Immature natural killer cell (primary cell): ENCODE results near the gene TUBGCP4. TPM values are rescaled to one million over a fixed set of nuclear protein-coding genes. Genes with fewer than 3 reads are reported as not detected.
A peak's percentile ranks its signal among the peaks of the same experiment; 100 is the strongest.

Experiments used
- DNase-seq, 3 donors: peaks; one replicate each; pipeline ENCODE4 v3.0.0; 2022; ENCODE audit warnings: mixed read lengths in 1 of 3
- H3K27ac Mint-ChIP-seq, 6 donors: one replicate each; pipeline ENCODE4 v1.8.0; 2020; ENCODE audit warnings: mixed read lengths in 6 of 6, mild to moderate bottlenecking in 5 of 6, inconsistent platforms in 4 of 6, moderate library complexity in 3 of 6
- H3K27me3 Mint-ChIP-seq, 3 donors: one replicate each; pipeline ENCODE4 v1.8.0; 2020 to 2021; ENCODE audit warnings: low read depth in 3 of 3, mild to moderate bottlenecking in 3 of 3, mixed read lengths in 3 of 3, moderate library complexity in 3 of 3, inconsistent platforms in 1 of 3
- H3K36me3 Mint-ChIP-seq, 3 donors: one replicate each; pipeline ENCODE4 v1.8.0; 2020; ENCODE audit warnings: mixed read lengths in 3 of 3, inconsistent platforms in 2 of 3, mild to moderate bottlenecking in 2 of 3
- H3K4me1 Mint-ChIP-seq, 2 donors: one replicate each; pipeline ENCODE4 v1.8.0; 2020; ENCODE audit warnings: inconsistent platforms in 2 of 2, mild to moderate bottlenecking in 2 of 2, mixed read lengths in 2 of 2, moderate library complexity in 1 of 2
- H3K4me3 Mint-ChIP-seq, 5 donors: one replicate each; pipeline ENCODE4 v1.8.0; 2020; ENCODE audit warnings: mild to moderate bottlenecking in 5 of 5, mixed read lengths in 5 of 5, inconsistent platforms in 3 of 5, moderate library complexity in 3 of 5
- H3K9me3 Mint-ChIP-seq, 6 donors: one replicate each; pipeline ENCODE4 v1.8.0; 2020; ENCODE audit warnings: mild to moderate bottlenecking in 6 of 6, mixed read lengths in 6 of 6, inconsistent platforms in 4 of 6, moderate library complexity in 3 of 6
- polyA plus RNA-seq, 3 donors: library from polyadenylated mRNA; unstranded; fragments of 300-500 nt; fragmentation: Illumina TruSeq; gene quantifications; one replicate each; pipeline ENCODE4 v1.2.3, GENCODE V29; 2021

TUBGCP4 gene
- polyA plus RNA-seq, 3 donors from 2014 or later: 11.1 to 18.1 (median 11.7) TPM

- Mint-ChIP-seq H3K36me3 (peaks cover 17 to 48% (median 19%) of the 10 kb centered on the region in 3 donors), H3K27ac (no peak overlapping the region), H3K4me1 (no peaks in the 10 kb centered on the region), H3K9me3 (no peaks in the 10 kb centered on the region), H3K27me3 (peaks cover 0 to 2% (median 0%) of the 10 kb centered on the region in 3 donors), H3K4me3 (no peak overlapping the region)
- DNase-seq: no peak
Observed at GRCh38 chr15:43410572-43411214, 39.8 kb downstream of the TUBGCP4 start.

GRCh38 chr15:43412096-43412495 lies 41.2 kb downstream of the TUBGCP4 start:
- Mint-ChIP-seq H3K27me3 (peaks cover 0 to 2% (median 0%) of the 10 kb centered on the region in 3 donors), H3K9me3 (no peaks in the 10 kb centered on the region), H3K27ac (no peak overlapping the region), H3K4me1 (no peaks in the 10 kb centered on the region), H3K4me3 (no peak overlapping the region), H3K36me3 (peaks cover 14 to 45% (median 21%) of the 10 kb centered on the region in 3 donors)
- DNase-seq: no peak

- Mint-ChIP-seq H3K4me3 (no peak overlapping the region), H3K4me1 (no peaks in the 10 kb centered on the region), H3K27me3 (peaks cover 0 to 2% (median 2%) of the 10 kb centered on the region in 3 donors), H3K27ac (no peak overlapping the region), H3K36me3 (peaks cover 18 to 37% (median 21%) of the 10 kb centered on the region in 3 donors), H3K9me3 (no peaks in the 10 kb centered on the region)
- DNase-seq: no peak
Observed at GRCh38 chr15:43414196-43414595, 43.3 kb downstream of the TUBGCP4 start.

GRCh38 chr15:43420435-43420834 lies 49.5 kb downstream of the TUBGCP4 start:
- Mint-ChIP-seq H3K4me1 (no peaks in the 10 kb centered on the region), H3K4me3 (no peak overlapping the region), H3K27me3 (peaks cover 0 to 2% (median 0%) of the 10 kb centered on the region in 3 donors), H3K36me3 (peaks cover 29 to 40% (median 39%) of the 10 kb centered on the region in 3 donors), H3K27ac (no peak overlapping the region), H3K9me3 (no peaks in the 10 kb centered on the region)
- DNase-seq: no peak

- DNase-seq: no peak
- Mint-ChIP-seq H3K36me3 (peaks cover 29 to 36% (median 35%) of the 10 kb centered on the region in 3 donors), H3K27me3 (peaks cover 0 to 2% (median 2%) of the 10 kb centered on the region in 3 donors), H3K4me1 (no peaks in the 10 kb centered on the region), H3K4me3 (no peak overlapping the region), H3K9me3 (no peaks in the 10 kb centered on the region), H3K27ac (no peak overlapping the region)
Observed at GRCh38 chr15:43420876-43421275, 50.0 kb downstream of the TUBGCP4 start.

GRCh38 chr15:43423793-43424192 lies 52.9 kb downstream of the TUBGCP4 start:
- Mint-ChIP-seq H3K9me3 (no peaks in the 10 kb centered on the region), H3K36me3 (peaks cover 33 to 41% (median 35%) of the 10 kb centered on the region in 3 donors), H3K27me3 (peaks cover 0 to 2% (median 0%) of the 10 kb centered on the region in 3 donors), H3K27ac (no peak overlapping the region), H3K4me1 (no peaks in the 10 kb centered on the region), H3K4me3 (no peak overlapping the region)
- no peak for DNase-seq

- Mint-ChIP-seq H3K36me3 (peaks cover 29 to 36% (median 30%) of the 10 kb centered on the region in 3 donors), H3K9me3 (no peaks in the 10 kb centered on the region), H3K27ac (no peak overlapping the region)
Observed at GRCh38 chr15:43429687-43430086, 58.8 kb downstream of the TUBGCP4 start.

GRCh38 chr15:43433165-43433564 lies 62.3 kb downstream of the TUBGCP4 start:
- DNase-seq: no peak
- H3K27ac Mint-ChIP-seq: no peak overlapping the region
- H3K36me3 Mint-ChIP-seq: peaks cover 19 to 29% (median 24%) of the 10 kb centered on the region in 3 donors
- H3K4me1 Mint-ChIP-seq: no peaks in the 10 kb centered on the region
- H3K4me3 Mint-ChIP-seq: no peak overlapping the region
- no peaks in the 10 kb centered on the region for H3K9me3 Mint-ChIP-seq
- no peaks in the 10 kb centered on the region for H3K27me3 Mint-ChIP-seq

More at GRCh38 chr15:43429687-43430086, 58.8 kb downstream of the TUBGCP4 start:
- peaks cover 0 to 2% (median 0%) of the 10 kb centered on the region in 3 donors for H3K27me3 Mint-ChIP-seq
- no peak overlapping the region for H3K4me3 Mint-ChIP-seq
- H3K4me1 Mint-ChIP-seq: no peaks in the 10 kb centered on the region
- no peak for DNase-seq

- no peak overlapping the region for H3K4me3 Mint-ChIP-seq
- H3K9me3 Mint-ChIP-seq: no peaks in the 10 kb centered on the region
- peaks cover 18 to 34% (median 23%) of the 10 kb centered on the region in 3 donors for H3K36me3 Mint-ChIP-seq
- H3K4me1 Mint-ChIP-seq: no peaks in the 10 kb centered on the region
- H3K27ac Mint-ChIP-seq: peak overlapping the region in 1 of 6 donors; percentile 41
- DNase-seq: no peak
- H3K27me3 Mint-ChIP-seq: no peaks in the 10 kb centered on the region
Observed at GRCh38 chr15:43433661-43434303, 62.9 kb downstream of the TUBGCP4 start.

- Mint-ChIP-seq H3K4me1 (no peaks in the 10 kb centered on the region), H3K4me3 (no peak overlapping the region), H3K36me3 (peaks cover 18 to 35% (median 23%) of the 10 kb centered on the region in 3 donors), H3K9me3 (no peaks in the 10 kb centered on the region), H3K27ac (no peak overlapping the region), H3K27me3 (no peaks in the 10 kb centered on the region)
- no peak for DNase-seq
Observed at GRCh38 chr15:43434446-43434845, 63.5 kb downstream of the TUBGCP4 start.

GRCh38 chr15:43436395-43436794 lies 65.5 kb downstream of the TUBGCP4 start:
- H3K4me3 Mint-ChIP-seq: no peak overlapping the region
- peaks cover 0 to 2% of the 10 kb centered on the region in 2 donors for H3K4me1 Mint-ChIP-seq
- H3K9me3 Mint-ChIP-seq: no peaks in the 10 kb centered on the region
- H3K36me3 Mint-ChIP-seq: peaks cover 16 to 34% (median 21%) of the 10 kb centered on the region in 3 donors
- DNase-seq: no peak
- H3K27ac Mint-ChIP-seq: no peak overlapping the region
- no peaks in the 10 kb centered on the region for H3K27me3 Mint-ChIP-seq

- no peaks in the 10 kb centered on the region for H3K27me3 Mint-ChIP-seq
- no peak overlapping the region for H3K4me3 Mint-ChIP-seq
- H3K9me3 Mint-ChIP-seq: no peaks in the 10 kb centered on the region
- H3K27ac Mint-ChIP-seq: no peak overlapping the region
- peaks cover 3 to 15% (median 7%) of the 10 kb centered on the region in 3 donors for H3K36me3 Mint-ChIP-seq
- H3K4me1 Mint-ChIP-seq: peaks cover 0 to 2% of the 10 kb centered on the region in 2 donors
- DNase-seq: no peak
Observed at GRCh38 chr15:43439268-43439667, 68.4 kb downstream of the TUBGCP4 start.

- peak overlapping the region in 2 of 6 donors; percentile 5 to 11 for H3K27ac Mint-ChIP-seq
- DNase-seq: peak; percentile 3 to 28 (median 4)
- no peak overlapping the region for H3K4me3 Mint-ChIP-seq
- peaks cover 0 to 2% of the 10 kb centered on the region in 2 donors for H3K4me1 Mint-ChIP-seq
- H3K27me3 Mint-ChIP-seq: no peaks in the 10 kb centered on the region
- peaks cover 12 to 19% (median 14%) of the 10 kb centered on the region in 3 donors for H3K36me3 Mint-ChIP-seq
- H3K9me3 Mint-ChIP-seq: no peaks in the 10 kb centered on the region
Observed at GRCh38 chr15:43440721-43441281, 69.9 kb downstream of the TUBGCP4 start.

GRCh38 chr15:43441316-43441715 lies 70.4 kb downstream of the TUBGCP4 start:
- peak in 1 of 3 donors; percentile 1 for DNase-seq
- H3K27ac Mint-ChIP-seq: peak overlapping the region in 2 of 6 donors; percentile 5 to 11

More at GRCh38 chr15:43441316-43441715, 70.4 kb downstream of the TUBGCP4 start:
- H3K4me3 Mint-ChIP-seq: no peak overlapping the region
- no peaks in the 10 kb centered on the region for H3K27me3 Mint-ChIP-seq
- H3K36me3 Mint-ChIP-seq: peaks cover 14 to 24% (median 16%) of the 10 kb centered on the region in 3 donors
- no peaks in the 10 kb centered on the region for H3K9me3 Mint-ChIP-seq
- H3K4me1 Mint-ChIP-seq: peaks cover 0 to 2% of the 10 kb centered on the region in 2 donors
